CD1c-positive myeloid dendritic cell (primary cell): Measurements from ENCODE around the gene MICOS13.

Source experiments
- DNase-seq: peaks from one replicate; pipeline ENCODE4 v3.0.0-alpha.2; 2016; ENCODE audit errors: extremely low spot score

MICOS13 gene

GRCh38 chr19:5667751-5668271 lies 12.5 kb downstream of the MICOS13 start:
- no peak for DNase-seq

GRCh38 chr19:5666921-5667610 lies 13.2 kb downstream of the MICOS13 start:
- DNase-seq = no peak

GRCh38 chr19:5665781-5666513 lies 14.4 kb downstream of the MICOS13 start:
- no peak for DNase-seq

DNA sequence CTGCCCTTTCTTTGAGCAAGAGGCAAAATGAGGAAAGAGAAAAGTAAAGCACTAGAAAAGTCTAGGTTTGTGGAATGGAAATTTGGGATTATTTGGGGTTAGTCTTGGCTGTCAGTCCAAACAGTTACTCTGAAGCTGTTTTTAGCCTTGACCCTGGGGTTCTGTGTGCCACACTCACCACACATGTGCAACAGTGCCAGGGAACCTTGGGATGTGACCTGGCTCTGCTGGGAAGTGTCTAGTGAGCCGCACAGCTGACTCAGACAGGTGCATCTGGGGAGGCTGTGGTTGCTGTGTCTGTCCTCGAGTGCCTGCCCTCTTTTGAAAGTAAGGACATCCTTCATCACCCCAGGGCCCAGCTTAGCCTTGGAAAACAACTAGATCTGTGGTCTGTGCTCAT lies 15.8 kb downstream of the MICOS13 start:
- no peak for DNase-seq

DNA sequence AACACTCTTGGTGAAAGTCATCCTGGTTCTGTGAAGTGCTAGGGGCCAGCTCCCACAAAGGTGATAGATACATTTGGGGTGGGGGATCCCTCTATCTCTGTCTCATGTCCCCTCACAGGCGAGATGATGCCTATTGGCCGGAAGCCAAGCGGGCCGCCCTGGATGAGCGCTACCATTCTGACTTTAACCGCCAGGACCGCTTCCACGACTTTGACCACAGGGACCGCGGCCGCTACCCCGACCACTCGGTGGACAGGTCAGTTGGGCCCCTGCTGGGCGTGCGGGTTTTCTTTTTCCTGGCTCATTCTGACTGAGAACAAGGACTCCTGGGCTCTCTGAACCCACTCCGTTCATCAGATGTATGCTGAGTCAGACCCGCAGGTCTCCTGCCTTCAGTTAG lies 16.4 kb downstream of the MICOS13 start:
- no peak for DNase-seq

- DNase-seq = no peak
Observed at GRCh38 chr19:5661483-5661882, 18.8 kb downstream of the MICOS13 start.

DNA sequence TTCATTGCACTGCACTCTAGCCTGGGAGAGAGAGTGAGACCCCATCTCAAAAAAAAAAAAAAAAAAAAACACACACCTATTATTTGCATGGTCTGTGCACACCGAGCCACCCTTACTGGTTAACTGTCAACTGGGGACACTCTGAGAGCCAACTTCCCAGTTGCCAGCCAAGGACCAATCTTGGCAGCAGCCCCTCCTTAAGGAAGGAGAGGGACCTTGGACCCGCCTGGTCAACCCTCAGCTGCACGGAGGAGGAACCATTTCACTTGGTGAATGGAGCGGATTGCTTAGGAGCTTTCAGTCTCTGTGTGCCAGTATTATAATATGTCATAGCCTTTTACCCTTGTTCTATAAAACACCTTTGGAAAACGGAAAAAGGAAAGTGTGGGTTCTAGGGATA lies 24.9 kb downstream of the MICOS13 start:
- DNase-seq = no peak

- no peak for DNase-seq
Observed at GRCh38 chr19:5654931-5655330, 25.4 kb downstream of the MICOS13 start.

DNA sequence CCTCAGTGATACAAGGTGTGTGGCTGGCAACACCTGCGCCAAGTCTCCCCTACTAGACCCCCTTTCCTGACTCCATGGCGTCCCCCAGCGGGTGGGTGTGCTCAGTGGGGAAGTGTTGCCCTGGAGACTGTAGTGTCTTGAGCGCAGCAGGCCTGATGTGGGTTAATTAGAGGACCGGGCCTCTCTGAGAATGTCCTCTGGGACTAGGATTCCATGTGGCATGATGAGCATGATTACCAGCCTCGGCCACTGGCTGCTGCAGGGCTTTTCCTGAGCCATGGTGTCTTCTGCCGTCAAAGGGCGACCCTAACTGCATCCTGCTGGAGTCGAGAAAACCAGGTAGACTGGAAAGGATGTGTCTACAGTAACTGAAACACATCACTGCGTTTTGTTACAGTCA lies 28.1 kb downstream of the MICOS13 start:
- DNase-seq = no peak

DNA sequence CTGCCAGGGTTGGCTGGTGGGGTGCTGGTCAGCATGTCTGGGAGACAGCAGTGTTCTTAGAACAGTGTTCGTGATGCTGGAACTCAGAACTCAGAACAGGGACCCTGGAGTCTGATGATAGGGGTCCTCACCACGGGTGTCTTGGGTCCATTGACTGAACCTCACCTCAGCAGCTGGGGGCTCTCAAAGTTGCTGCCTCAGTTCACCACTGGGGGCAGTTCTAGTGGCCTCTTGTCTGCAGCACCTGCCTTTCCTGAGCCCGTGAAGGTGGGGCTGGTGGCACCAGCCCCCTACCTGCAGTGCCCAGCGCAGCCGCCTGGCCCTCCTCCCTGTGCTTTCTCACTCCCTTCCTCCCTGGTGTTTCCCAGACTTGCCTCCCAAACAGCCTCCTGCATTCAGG lies 29.0 kb downstream of the MICOS13 start:
- no peak for DNase-seq

GRCh38 chr19:5648464-5648863 lies 31.9 kb downstream of the MICOS13 start:
- no peak for DNase-seq

- DNase-seq = no peak
Observed at GRCh38 chr19:5646703-5647102, 33.6 kb downstream of the MICOS13 start.

GRCh38 chr19:5645409-5645808 lies 34.9 kb downstream of the MICOS13 start:
- DNase-seq = no peak

- DNase-seq = no peak
Observed at GRCh38 chr19:5644037-5644436, 36.3 kb downstream of the MICOS13 start.

- DNase-seq = no peak
Observed at GRCh38 chr19:5643060-5643459, 37.3 kb downstream of the MICOS13 start.

GRCh38 chr19:5642204-5642603 lies 38.1 kb downstream of the MICOS13 start:
- no peak for DNase-seq

- no peak for DNase-seq
Observed at GRCh38 chr19:5641171-5641570, 39.1 kb downstream of the MICOS13 start.

DNA sequence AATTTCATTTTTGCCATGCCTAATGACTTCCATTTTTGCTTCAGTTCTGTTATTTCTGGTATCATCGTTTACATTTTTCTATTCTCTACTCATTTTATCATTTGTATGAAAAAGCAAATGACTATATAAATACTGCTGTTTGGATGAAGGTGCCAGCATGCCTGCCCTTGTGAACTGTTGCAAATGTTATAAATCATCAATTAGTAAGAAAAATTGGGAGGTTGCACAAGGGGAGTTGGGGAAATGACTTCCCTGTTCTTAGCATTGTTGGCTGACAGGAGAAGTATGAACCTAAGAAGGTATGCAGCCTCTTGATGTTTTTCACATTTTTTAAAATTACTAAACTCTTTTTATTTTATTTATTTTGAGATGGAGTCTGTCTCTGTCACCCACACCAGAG lies 42.3 kb downstream of the MICOS13 start:
- DNase-seq = no peak

DNA sequence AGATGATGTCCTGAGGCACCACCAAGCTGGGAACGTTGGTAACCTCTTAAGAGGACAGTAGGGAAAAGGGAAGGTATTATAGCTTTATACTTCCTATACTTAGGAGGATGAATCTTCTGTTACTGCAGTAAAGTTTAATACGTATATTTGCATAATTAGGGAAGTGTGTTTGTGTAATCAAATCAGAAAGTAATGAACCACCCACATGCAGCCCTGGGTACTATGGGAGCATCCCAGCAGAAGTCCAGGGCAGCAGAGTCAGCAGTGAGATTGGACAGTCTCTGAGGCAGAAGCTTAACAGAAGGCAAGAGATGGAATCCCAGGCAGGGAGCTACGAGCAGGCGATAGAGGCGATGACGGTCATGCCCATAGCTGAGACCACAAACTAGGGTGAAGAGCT lies 44.9 kb downstream of the MICOS13 start:
- DNase-seq = peak; percentile 61

- no peak for DNase-seq
Observed at GRCh38 chr19:5632657-5633056, 47.7 kb downstream of the MICOS13 start.

GRCh38 chr19:5632241-5632612 lies 48.1 kb downstream of the MICOS13 start:
- DNase-seq = no peak

DNA sequence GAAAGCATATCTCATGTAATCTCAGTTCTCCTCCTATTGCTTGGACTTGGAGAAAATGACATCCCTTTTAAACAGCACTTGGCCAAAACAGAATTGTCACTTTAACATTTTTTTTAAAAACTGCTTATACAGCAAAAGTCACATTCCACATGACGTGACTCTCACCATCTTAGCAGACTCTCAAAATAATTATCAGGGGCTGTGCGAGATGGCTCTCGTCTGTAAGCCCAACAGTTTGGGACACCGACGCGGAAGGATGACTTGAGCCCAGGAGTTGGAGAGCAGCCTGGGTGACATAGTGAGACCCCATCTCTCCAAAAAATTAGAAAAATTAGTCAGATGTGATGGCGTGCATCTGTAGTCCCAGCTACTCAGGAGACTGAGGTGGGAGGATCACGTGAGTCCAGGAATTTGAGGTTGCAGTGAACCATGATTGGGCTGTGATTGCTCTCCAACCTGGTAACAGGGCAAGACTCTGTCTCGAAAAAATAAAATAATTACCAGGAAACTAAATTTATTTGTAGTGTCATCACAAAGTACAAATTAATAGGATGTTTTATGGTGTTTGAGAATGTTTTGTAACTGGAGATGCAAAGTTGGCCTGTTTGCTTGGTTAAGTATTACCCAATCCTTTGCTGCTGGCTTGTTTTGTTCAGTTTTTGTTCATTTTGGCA lies 48.6 kb downstream of the MICOS13 start:
- no peak for DNase-seq
